CD4-positive, alpha-beta T cell treated with Interferon alpha-2 for 1 hour (primary cell): Measurements from ENCODE around the gene PIGB.
"Not testable (repeated sequence)": the region's sequence is repeated elsewhere in the genome, so short reads cannot be mapped to it uniquely, and the experiment has no call there.

Experiments
- DNase-seq, 2 donors: peaks; one replicate each; pipeline ENCODE4 v3.0.0-alpha.2; 2020 to 2022

The PIGB gene

GRCh38 chr15:55302801-55303200 lies 16.2 kb upstream of the PIGB start:
- DNase-seq = not testable (repeated sequence)

GRCh38 chr15:55319537-55320237 lies 665 bp downstream of the PIGB start:
- peak in 1 of 2 donors; percentile 7 for DNase-seq

GRCh38 chr15:55320238-55320550 lies 1.2 kb downstream of the PIGB start:
- no peak for DNase-seq

GRCh38 chr15:55320963-55321362 lies 1.9 kb downstream of the PIGB start:
- DNase-seq = no peak

- DNase-seq = no peak
Measured at GRCh38 chr15:55322467-55322866, 3.4 kb downstream of the PIGB start.

- no peak for DNase-seq
Measured at GRCh38 chr15:55327387-55327786, 8.4 kb downstream of the PIGB start.

GRCh38 chr15:55334371-55334770 lies 15.3 kb downstream of the PIGB start:
- no peak for DNase-seq

GRCh38 chr15:55334997-55335396 lies 16.0 kb downstream of the PIGB start:
- no peak for DNase-seq

- no peak for DNase-seq
Measured at GRCh38 chr15:55337160-55337559, 18.1 kb downstream of the PIGB start.

- DNase-seq = no peak
Measured at GRCh38 chr15:55343168-55343567, 24.1 kb downstream of the PIGB start.

GRCh38 chr15:55344206-55344605 lies 25.2 kb downstream of the PIGB start:
- DNase-seq = no peak

- DNase-seq = no peak
Measured at GRCh38 chr15:55348281-55348778, 29.3 kb downstream of the PIGB start.

GRCh38 chr15:55349282-55349681 lies 30.3 kb downstream of the PIGB start:
- DNase-seq = no peak

- DNase-seq = no peak
Measured at GRCh38 chr15:55353025-55353424, 34.0 kb downstream of the PIGB start.

GRCh38 chr15:55356985-55357585 lies 38.1 kb downstream of the PIGB start:
- no peak for DNase-seq

- no peak for DNase-seq
Measured at GRCh38 chr15:55357774-55358173, 38.8 kb downstream of the PIGB start.

GRCh38 chr15:55358471-55358870 lies 39.4 kb downstream of the PIGB start:
- no peak for DNase-seq

GRCh38 chr15:55360256-55360655 lies 41.2 kb downstream of the PIGB start:
- DNase-seq = no peak

GRCh38 chr15:55361048-55361447 lies 42.0 kb downstream of the PIGB start:
- no peak for DNase-seq

GRCh38 chr15:55362641-55363040 lies 43.6 kb downstream of the PIGB start:
- no peak for DNase-seq

- DNase-seq = no peak
Measured at GRCh38 chr15:55366981-55367380, 48.0 kb downstream of the PIGB start.

GRCh38 chr15:55372701-55373440 lies 53.8 kb downstream of the PIGB start:
- no peak for DNase-seq

- DNase-seq = no peak
Measured at GRCh38 chr15:55379095-55379494, 60.1 kb downstream of the PIGB start.

GRCh38 chr15:55381595-55381994 lies 62.6 kb downstream of the PIGB start:
- DNase-seq = no peak
